ENCODE results near the gene PIGM.
"Not testable (repeated sequence)": the region's sequence is repeated elsewhere in the genome, so short reads cannot be mapped to it uniquely, and the experiment has no call there.

Gene PIGM

GRCh38 chr1:160058087-160058486 lies 26.3 kb upstream of the PIGM start:
- DNase-seq, result no peak

- no peak for DNase-seq
Measured at GRCh38 chr1:160056648-160057169, 24.9 kb upstream of the PIGM start.

- no peak for DNase-seq
Measured at GRCh38 chr1:160053548-160054365, 22.0 kb upstream of the PIGM start.

- no peak for DNase-seq
Measured at GRCh38 chr1:160052936-160053335, 21.1 kb upstream of the PIGM start.

GRCh38 chr1:160050619-160051018 lies 18.8 kb upstream of the PIGM start:
- DNase-seq, result no peak

GRCh38 chr1:160050182-160050581 lies 18.4 kb upstream of the PIGM start:
- not testable (repeated sequence) for DNase-seq

GRCh38 chr1:160049101-160049500 lies 17.3 kb upstream of the PIGM start:
- no peak for DNase-seq

GRCh38 chr1:160048335-160048734 lies 16.5 kb upstream of the PIGM start:
- DNase-seq, result no peak

GRCh38 chr1:160047111-160047991 lies 15.6 kb upstream of the PIGM start:
- DNase-seq, result no peak

- peak; percentile 44 for DNase-seq
Measured at GRCh38 chr1:160046494-160047110, 14.8 kb upstream of the PIGM start.

GRCh38 chr1:160045653-160046052 lies 13.9 kb upstream of the PIGM start:
- no peak for DNase-seq

GRCh38 chr1:160043543-160043942 lies 11.8 kb upstream of the PIGM start:
- no peak for DNase-seq

- DNase-seq, result no peak
Measured at GRCh38 chr1:160040476-160040875, 8.7 kb upstream of the PIGM start.

GRCh38 chr1:160032165-160032820 lies 503 bp upstream of the PIGM start:
- peak; percentile 3 for DNase-seq

GRCh38 chr1:160030657-160031364 lies 979 bp downstream of the PIGM start:
- no peak for DNase-seq

- no peak for DNase-seq
Measured at GRCh38 chr1:160028426-160028825, 3.4 kb downstream of the PIGM start.

GRCh38 chr1:160025314-160025713 lies 6.5 kb downstream of the PIGM start:
- DNase-seq, result no peak

GRCh38 chr1:160024195-160024905 lies 7.4 kb downstream of the PIGM start:
- no peak for DNase-seq

- no peak for DNase-seq
Measured at GRCh38 chr1:160022330-160023310, 9.2 kb downstream of the PIGM start.
